ENCODE data around the gene TDRKH. TPM values are rescaled to one million over a fixed set of nuclear protein-coding genes. Genes with fewer than 3 reads are reported as not detected.

Gene TDRKH
- total and polyA plus RNA-seq, 7 donors: 2.4 to 12.1 (median 4.3) TPM

- Histone ChIP-seq H3K36me3 (ENCODE audit: insufficient read depth in 1 of 2, low read depth in 1 of 2) (no peaks in the 10 kb centered on the region), H3K4me1 (peaks cover 41% of the 10 kb centered on the region), H3K4me3 (peak overlapping the region; percentile 74), H3K9me3 (no peaks in the 10 kb centered on the region), H3K27ac (peak overlapping the region; percentile 96), H3K27me3 (ENCODE audit: insufficient read depth in 3 of 3, low read length in 2 of 3) (no peaks in the 10 kb centered on the region)
- DNase-seq (no peak), ATAC-seq (no peak)
- WGBS, 3 donors: 21 to 46% (median 28%) methylated on average over 4 of the region's 4 CpGs
- no peak for TF ChIP-seq CTCF (IDR thresholded peaks at IDR 0.05)
- intact Hi-C loops (cut with DNase I): loop anchor here in 1 of 2 donors (10.0 kb wide), 3 partner anchors 66 to 366 kb away; partner anchors contain the start of gene MRPL9
Observed at GRCh38 chr1:151831256-151831591, 40.9 kb upstream of the TDRKH start.

- DNase-seq: peak in 1 of 2 donors; percentile 48
- H3K27ac ChIP-seq: peak overlapping the region; percentile 96
- H3K27me3 ChIP-seq (ENCODE audit: insufficient read depth in 3 of 3, low read length in 2 of 3): no peaks in the 10 kb centered on the region
- no peaks in the 10 kb centered on the region for H3K36me3 ChIP-seq (ENCODE audit: insufficient read depth in 1 of 2, low read depth in 1 of 2)
- no peak for ATAC-seq
- no peaks in the 10 kb centered on the region for H3K9me3 ChIP-seq
- intact Hi-C loops (cut with DNase I): loop anchor here in 1 of 2 donors (10.0 kb wide), 3 partner anchors 65 to 365 kb away; partner anchors contain the start of gene MRPL9
- H3K4me3 ChIP-seq: peak overlapping the region; percentile 74
- WGBS, 3 donors: 37 to 52% (median 40%) methylated on average over 6 of the region's 6 CpGs
- no peak for TF ChIP-seq CTCF (IDR thresholded peaks at IDR 0.05)
- peaks cover 50% of the 10 kb centered on the region for H3K4me1 ChIP-seq
Observed at GRCh38 chr1:151830055-151830454, 39.8 kb upstream of the TDRKH start.

- Histone ChIP-seq H3K9me3 (no peaks in the 10 kb centered on the region), H3K36me3 (ENCODE audit: insufficient read depth in 1 of 2, low read depth in 1 of 2) (no peaks in the 10 kb centered on the region), H3K27me3 (ENCODE audit: insufficient read depth in 3 of 3, low read length in 2 of 3) (no peaks in the 10 kb centered on the region), H3K4me1 (peaks cover 50% of the 10 kb centered on the region), H3K27ac (peak overlapping the region; percentile 96), H3K4me3 (peak overlapping the region; percentile 74)
- DNase-seq: no peak
- intact Hi-C loops (cut with DNase I): loop anchor here in 1 of 2 donors (10.0 kb wide), 3 partner anchors 65 to 365 kb away; partner anchors contain the start of gene MRPL9
- 39 to 69% (median 57%) methylated on average over 4 of the region's 4 CpGs for WGBS, 3 donors
- no peak for TF ChIP-seq CTCF (IDR thresholded peaks at IDR 0.05)
- ATAC-seq: no peak
Observed at GRCh38 chr1:151829352-151830046, 39.2 kb upstream of the TDRKH start.

GRCh38 chr1:151828921-151829320 lies 38.6 kb upstream of the TDRKH start:
- DNase-seq: peak; percentile 48 to 80
- intact Hi-C loops (cut with DNase I): no loop called here
- peak overlapping the region; percentile 96 for H3K27ac ChIP-seq
- ATAC-seq: no peak
- H3K9me3 ChIP-seq: no peaks in the 10 kb centered on the region
- H3K27me3 ChIP-seq (ENCODE audit: insufficient read depth in 3 of 3, low read length in 2 of 3): no peaks in the 10 kb centered on the region
- TF ChIP-seq CTCF (IDR thresholded peaks at IDR 0.05): no peak
- 6 to 9% (median 6%) methylated on average over 8 to 12 of the region's 12 CpGs for WGBS, 3 donors
- H3K4me3 ChIP-seq: no peak overlapping the region
- H3K36me3 ChIP-seq (ENCODE audit: insufficient read depth in 1 of 2, low read depth in 1 of 2): no peaks in the 10 kb centered on the region
- peaks cover 50% of the 10 kb centered on the region for H3K4me1 ChIP-seq
